HCEC 1CT (cell line): ENCODE measurements around the gene WDR27.
"Not testable (repeated sequence)": the region's sequence is repeated elsewhere in the genome, so short reads cannot be mapped to it uniquely, and the experiment has no call there.

Source experiments
- DNase-seq: peaks from one replicate; pipeline ENCODE4 v3.0.0-alpha.2; 2017

Gene WDR27

DNA sequence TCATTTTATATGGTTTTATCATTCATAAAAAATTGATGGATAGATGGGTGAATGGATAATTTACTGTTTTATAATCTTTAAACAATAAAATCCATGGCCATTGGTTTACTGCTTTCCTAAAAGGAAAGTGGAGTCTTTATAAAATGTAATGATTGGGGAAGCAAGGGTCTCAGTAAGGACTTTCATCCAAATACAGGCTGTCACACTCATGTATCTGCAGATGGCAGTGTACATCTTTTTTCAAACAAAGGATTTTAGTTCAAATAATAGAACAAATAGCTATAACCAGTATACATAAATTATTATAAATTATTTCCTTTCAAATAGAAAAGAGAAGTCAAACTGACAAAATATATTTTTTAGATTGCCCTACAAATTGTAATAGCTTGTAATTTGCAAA lies 190.0 kb downstream of the WDR27 start:
- DNase-seq: not testable (repeated sequence)

DNA sequence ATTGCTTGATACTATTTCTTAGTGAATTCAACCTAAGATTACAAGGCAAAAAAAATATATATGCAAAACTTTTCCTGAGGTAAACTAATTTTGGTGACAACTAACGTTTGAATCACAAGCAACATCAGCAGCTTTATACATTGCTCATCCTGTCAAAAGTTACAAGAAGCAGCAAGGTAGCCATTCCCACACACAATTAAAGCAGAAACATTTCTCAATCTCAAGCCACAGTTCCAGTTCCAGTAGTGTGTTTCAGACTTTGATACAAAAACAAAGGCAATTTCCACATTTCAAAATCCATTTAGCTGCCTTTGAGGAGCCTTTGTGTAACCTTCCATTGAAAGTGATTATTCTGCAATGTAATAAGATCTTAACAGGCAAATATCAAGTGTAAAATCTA lies 191.0 kb downstream of the WDR27 start:
- no peak for DNase-seq

DNA sequence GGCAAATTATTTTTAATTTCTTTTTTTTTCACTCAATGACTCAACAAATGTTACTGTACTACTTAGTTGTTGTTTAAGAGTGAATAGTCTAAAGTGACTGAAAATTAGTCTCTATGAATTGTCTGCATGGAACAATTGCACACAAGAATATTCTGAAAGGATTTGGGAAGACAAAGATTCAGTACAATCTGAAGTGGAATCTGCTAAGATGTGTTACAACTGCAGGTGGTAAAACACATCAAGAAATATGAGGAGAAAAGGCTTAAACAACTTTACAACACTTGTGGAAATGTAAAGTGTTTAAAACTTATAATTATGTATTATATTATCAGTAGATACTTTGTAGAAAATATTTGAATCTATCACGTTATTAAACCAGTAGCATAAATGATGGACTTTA lies 193.4 kb downstream of the WDR27 start:
- no peak for DNase-seq

DNA sequence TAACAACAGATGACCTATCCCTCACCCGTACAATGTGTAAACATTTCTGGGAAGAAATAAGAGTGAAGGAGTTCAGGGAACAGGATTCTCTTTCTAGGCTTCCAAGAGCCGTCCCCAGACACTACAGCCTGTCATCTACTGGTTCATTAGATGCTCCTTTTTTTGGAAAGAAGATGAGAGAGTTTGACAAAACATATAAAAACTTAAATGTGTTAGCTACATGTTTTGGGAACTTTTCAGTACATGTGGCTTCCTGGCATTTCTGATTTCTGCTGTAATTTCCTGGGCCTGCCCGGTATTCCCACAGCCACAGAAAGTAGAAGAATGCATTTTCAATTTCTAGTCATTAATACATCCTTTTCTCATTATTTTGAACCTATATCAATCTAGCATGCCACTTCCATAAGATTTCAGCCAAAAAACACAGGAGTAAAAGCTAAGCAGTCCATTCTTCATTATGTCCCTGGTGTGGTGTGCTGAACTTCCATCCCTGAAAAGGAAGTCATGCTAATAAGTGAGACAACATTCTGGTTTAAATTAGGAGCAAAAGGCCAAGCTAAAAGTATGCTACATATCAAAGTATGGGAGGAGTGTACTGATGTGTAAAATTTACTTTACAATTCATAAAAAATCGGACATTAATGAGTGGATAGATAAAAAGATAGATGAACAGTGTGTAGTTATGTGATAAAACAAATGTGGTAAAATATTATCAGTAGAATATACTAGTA lies 198.2 kb downstream of the WDR27 start:
- no peak for DNase-seq

DNA sequence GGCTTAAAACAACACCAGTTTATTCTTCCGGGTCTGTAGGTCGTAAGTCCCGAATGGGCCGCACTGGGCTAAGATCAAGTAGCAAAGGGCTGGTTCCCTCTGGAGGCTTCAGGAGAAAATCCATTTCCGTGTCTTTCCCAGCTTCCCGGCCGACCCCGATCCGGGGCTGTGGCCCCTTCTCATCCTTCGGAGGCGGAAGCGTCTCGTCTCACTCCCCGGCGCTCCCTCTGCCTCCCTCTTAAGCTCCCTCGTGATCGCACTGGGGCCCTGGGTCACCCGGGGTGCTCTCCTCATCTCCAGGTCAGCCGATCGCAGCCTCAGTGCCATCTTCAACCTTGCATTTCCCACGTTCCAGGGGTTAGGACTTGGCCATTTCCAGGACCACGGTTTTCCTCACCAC lies 199.4 kb downstream of the WDR27 start:
- DNase-seq: no peak

DNA sequence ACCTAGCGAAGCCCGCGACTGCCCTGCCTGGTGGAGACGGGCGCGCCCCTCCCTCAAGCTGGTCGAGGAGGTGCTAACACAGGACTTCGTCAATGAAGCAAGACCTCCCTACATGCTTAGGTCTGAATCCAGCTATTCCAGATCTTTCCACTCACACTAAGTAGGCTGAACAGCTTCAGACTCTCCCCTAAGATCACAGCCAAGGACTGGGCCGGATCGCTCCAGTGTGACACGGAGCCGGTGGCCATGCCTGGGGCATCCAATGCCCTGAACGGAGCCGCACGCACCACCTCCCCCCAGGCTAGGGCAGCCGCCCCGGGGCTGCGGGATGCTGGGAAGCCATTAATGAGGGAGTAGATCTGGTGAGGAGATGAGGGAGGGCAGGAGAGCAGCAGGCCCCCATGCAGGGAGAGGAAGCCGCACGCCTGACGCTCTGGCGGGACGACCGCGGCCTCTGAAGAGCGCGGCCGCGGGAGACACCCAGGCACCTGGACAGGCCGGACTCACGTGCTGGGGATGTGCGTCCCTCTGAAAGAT lies 200.0 kb downstream of the WDR27 start:
- no peak for DNase-seq

DNA sequence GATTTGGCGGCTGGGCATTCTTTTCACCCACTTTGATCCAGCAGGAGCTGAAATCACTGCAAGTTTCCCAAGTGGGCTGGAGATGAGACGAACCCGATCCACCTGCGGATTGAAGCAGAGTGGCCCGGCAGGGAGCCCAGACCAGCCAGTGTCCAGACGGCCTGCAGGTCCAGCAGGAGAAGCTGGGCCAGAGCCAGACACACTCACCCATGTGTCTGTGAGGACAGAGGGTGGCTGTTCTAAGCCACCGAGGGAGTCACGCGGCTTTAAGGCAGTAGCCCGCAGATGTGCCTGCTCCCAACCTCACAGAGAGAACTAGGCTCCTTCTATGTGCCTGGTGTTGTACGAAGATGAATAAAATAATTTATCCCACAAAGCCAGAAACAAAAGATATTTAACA lies 200.7 kb downstream of the WDR27 start:
- no peak for DNase-seq

DNA sequence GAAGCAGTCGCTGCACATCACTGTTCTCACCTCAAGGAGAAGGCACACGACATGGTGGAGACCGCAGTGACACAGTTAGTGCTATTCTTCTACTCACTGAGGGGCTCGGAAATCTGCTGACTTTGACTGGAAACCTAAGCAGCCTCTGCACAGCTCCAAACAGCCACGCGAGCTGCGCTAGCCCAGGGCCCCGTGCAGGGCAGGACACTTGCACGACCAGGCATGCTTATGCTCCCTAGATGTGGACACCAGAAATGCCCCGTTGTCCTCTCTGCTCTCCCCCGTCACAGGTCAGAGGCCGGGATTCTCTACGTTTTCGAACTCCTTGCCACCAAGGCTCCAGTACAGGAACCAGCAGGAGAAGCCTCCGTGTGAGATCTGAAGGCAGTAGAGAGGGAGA lies 201.1 kb downstream of the WDR27 start:
- no peak for DNase-seq

DNA sequence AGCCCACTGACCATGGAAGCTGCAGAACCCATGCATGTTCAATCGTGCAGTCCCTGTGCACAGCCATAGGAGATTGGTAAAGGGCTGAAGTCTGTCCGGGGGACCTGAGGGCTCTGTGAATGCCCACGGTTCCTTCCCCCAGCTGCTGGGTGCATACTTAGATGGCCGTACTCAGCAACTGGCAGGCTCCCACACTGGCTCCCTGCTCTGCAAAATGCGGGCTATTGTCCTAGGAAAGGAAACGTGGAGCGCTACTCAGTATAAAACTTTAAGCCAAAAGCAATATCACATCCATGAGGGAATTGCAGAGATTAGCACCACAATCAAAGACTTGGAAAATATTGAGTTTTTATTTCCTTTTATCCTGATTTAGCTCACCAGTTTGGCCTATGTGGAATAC lies 202.0 kb downstream of the WDR27 start:
- no peak for DNase-seq

DNA sequence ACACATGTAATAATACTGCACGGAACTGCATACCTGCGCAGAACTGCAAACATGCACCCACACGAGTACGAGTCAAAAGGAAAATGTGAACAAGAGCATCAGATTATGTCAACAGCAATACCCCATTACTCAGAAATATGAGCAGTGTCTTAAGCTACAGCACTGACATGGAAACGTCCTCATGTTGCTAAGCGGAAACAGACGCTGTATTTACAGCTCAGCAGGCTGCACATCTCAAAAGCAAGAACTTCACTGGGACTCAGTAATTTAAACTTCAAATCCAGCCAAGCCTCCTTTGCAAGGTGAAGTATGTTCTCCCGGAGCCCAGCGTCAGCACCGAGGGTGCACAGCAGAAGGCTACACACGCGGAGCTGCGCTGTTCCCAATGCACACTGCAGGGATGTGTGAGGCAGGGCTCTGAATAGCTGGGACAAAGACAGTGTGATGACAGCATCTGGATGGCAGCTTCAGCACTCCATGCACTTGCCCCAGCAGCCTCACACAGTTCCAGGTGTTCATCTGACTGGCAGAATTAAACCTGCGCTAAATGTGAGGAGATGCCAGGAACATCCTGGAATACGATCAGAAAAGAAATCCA lies 202.8 kb downstream of the WDR27 start:
- DNase-seq: no peak

DNA sequence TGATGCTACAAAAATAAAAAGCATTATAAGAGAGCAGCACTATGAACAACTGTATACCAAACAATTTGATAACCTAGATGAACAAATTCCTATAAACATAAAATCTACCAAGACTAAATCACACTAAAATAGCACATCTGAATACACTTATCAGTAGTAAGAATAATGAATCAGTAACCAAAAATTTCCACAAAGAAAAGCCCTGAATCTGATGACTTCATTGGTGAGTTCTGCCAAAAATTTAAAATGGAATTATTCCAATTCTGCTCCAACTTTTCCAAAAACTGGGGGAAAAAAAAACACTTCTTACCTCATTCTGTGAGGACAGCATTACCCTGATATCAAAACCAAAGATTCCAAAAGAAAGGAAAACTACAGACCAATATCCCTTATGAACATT lies 206.2 kb downstream of the WDR27 start:
- DNase-seq: peak; percentile 36

DNA sequence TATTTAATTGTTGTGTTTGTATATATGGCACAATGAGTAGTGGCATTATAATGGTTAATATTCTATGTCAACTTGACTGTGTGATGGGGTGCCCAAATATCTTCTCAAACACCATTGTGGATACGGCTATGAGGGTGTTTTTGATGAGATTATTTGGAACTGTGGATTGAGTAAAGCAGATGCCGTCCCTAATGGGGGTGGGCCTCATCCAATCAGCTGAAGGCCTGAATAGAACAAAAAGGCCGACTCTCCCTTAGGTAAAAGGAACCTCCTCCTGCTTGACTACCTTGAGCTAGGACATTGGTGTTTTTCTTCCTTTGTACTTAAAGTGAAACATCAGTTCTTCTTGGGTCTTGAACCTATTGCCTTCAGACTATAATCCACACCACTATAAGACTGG lies 207.8 kb downstream of the WDR27 start:
- DNase-seq: no peak

DNA sequence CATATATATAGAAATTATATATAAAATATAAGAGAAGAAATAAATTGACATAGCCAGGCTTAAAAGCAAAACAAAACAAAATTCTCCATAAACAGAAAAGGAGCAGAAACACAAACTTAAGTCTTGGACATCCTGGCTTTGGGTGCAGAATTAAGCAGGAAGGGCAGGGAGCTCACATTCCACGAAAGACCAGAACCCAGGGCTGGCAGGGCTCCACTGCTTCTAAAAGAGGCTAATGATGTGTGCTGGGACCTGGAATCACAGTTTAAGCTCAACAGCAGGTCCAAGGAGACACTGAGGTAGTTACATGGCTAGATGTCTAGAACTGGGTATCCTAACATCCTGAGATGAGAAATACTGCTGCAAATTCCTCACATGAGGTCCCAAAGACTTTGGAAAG lies 210.3 kb downstream of the WDR27 start:
- DNase-seq: no peak

DNA sequence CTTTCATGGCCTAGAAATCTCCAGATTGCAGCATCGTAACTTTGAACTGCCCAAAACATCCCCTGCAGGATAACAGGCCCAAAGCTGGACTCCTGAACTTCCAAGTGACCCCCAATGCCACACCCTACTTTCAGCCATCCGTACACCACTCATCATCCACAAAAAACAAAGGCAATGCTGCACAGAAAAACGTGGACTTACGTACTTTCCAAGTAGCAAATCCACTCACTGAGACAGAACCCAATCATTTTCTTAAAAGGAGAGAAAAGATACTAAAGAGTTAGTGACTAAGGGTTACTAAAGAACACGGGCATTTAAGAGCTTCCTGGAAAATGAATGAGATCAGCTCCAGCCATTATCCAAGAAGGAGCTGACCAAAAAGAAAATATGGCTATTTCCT lies 211.0 kb downstream of the WDR27 start:
- DNase-seq: no peak

DNA sequence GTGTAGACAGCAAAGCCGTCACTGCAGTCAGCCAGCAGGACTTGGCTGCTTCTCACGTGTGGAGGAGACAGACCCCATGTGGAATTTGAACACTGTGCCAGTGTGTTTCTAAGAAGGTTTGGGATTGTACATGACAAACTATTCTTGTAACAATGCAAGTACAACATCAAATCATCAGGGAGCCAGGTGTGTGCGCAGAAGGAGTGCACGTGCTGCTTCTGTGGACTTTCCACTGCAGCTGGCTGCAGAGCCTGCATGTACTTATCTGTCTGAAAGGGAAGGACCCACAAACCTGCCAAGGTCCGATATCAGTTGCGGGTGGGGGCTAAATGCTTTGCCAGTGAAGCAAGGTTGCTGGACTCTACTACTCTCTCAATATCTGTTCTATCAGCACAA lies 211.6 kb downstream of the WDR27 start:
- no peak for DNase-seq

DNA sequence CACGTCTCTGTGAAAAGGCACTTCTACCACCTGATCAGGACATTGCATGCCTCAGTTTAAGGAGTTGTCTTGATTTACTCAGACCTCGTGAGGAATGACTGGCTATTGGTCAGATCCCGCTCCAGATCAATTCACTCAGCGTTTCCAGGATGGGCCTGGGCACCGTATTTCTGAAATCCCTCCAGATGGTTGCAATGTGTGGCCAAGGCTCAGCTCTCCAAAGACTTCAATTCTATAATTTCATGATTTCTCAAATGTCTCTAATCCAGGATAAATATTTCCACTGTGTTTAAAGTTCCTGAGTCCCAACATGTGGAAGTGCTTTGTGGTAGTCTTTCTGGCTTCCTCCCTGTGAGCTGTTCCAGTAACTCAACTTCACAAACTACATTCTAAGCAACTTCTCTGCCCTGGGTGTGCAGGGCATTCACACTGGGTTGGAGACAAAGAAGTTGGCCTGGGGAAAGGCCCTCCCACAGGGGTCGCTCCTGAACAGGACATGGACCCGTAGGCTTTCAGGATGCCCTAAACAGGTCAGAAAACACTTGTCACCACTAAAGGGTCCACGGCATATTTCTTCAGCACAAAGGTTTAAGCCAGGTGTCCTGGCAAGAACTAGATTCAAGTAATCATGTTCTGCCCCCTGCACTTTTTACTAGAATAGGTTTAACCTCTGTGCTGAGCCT lies 212.1 kb downstream of the WDR27 start:
- no peak for DNase-seq

DNA sequence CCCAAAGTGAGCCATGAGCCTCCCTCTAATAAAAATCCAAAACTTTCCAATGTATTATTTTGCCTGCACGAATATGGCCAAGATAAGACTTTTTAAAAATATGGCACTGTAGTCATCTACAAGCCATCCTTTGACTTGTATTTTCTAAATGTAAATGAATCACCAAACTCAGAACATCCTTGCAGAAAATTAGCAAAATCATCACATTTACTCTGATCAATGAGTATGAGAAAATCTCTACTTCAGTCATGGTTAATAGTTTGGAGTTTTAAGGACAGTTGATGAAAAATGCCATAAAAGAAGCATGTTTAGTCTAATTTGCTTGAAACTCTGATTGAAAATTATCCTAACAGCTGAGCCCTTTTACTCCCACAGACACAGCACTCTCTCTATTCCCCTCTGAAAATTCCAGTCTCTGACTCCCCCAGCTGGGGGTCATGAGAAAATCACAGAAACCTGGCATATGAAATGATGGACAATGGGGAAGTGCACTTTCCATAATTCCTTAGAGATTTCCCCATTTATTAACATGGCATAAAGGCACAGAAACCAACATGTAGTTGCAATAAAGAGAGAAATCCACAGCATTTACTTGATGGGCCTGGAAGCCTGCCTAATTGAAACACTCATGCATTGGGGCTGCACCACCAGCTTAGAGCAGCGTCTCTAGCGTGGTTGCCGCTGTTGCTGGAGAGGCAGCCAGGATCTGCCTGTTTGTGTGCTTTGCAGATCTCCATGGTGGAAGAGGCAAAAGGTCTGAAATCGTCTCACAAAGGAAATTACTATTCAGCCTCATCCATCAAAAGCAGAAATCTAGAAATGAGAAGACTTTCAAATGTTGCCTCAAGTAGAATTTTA lies 214.0 kb downstream of the WDR27 start:
- no peak for DNase-seq

DNA sequence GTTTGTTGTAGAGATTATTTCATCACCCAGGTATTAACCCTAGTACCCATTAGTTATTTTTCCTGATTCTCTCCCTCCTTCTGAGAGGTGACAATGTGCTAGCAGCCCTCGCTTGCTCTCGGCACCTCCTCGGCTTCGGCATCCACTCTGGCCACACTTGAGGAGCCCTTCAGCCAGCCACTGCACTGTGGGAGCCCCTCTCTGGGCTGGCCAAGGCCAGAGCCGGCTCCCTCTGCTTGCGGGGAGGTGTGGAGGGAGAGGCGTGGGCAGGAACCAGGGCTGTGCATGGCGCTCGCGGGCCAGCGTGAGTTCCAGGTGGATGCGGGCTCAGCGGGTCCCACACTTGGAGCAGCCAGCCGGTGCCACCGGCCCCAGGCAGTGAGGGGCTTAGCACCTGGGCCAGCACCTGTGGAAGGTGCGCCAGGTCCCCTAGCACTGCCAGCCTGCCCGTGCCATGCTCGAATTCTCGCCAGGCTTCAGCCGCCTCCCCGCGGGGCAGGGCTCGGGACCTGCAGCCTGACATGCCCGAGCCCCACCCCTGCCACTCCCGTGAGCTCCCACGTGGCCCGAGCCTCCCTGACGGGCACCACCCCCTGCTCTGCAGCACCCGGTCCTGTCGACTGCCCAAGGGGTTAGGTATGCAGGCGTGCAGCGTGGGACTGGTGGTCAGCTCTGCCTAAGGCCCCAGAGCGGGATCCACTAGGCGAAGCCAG lies 221.9 kb downstream of the WDR27 start:
- no peak for DNase-seq

DNA sequence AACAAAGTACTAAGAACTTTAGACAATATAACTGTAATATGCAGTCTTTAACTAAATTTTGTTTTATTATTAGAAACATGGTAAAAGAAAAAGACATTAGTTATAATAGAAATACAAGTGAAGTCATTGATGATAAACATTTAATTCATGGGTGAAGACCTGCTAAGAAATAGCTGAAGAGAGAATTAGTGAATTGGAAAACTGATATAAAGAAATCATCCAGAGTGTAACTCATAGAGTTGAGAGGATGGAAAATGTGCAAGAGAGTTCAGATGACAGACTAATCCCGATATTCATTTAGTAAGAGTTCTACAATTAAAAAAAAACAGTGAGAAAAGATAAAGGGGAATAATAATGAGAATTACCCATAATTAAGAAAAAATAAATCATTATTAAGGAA lies 227.5 kb downstream of the WDR27 start:
- no peak for DNase-seq

DNA sequence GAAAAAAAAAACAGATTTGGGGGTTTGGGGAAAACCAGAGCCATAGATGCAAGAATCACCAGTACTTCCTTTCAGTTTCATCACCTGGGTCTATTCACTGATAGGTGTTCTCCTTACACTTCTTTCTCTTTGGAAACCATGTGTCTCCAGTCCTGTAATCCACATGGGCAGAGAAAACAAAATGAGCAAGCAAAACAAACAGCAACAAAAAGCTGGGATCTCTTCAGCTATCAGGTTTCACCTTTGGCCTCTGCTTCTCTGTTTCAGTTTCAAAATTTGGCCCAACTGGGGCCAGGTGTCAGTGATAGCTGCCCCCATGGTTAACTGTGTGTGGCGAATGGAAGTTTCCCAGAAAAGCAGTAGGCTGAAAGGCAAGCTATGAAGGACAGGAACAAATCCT lies 228.2 kb downstream of the WDR27 start:
- no peak for DNase-seq

DNA sequence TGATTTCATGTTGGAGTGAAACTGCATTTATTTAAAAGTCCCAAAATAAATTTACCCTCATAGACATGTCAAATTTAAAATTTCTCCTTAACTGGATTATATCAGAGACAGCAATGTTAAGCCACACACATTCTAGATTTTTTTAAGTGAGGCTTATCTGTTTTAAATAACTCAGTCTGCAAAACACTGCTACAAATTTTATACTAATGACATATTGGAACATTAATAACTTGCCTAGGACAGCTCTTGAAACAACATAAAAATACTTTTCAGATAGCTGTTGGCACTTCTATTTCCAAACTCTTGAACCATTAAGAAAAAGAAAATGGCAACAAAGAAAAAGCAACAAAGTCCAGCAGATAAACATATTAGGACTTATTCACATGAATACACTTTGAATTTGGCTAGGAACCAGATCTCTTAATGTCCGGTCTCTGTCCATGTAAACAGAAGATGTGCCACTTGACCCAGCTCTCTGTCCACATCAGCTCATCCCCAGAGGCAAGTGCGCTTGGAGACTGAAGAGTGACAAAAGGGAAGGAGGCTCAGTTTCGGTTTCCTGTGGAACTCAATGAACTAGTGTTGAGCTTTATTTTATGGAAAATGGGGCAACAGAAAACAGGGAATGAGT lies 228.9 kb downstream of the WDR27 start:
- no peak for DNase-seq

DNA sequence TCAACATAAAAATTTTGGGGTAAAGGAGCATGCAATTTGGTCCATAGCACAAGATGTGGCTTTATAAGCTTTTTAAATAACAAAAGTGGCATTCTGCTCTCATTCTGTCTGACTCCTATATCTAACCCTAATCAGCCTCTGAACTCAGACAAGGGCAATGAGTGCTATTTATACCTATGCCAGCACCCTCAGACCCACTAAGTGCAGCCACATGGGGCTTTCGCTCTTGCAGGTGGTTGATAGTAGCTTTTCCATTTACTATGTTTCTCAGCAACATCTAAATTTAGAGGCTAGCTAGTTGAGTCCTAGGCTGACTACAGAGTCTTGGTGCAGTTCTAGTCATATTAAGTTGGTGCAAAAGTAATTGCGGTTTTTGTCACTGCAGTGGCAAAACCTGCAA lies 231.0 kb downstream of the WDR27 start:
- DNase-seq: no peak
